ENCODE results near the gene DMWD.
A peak's percentile ranks its signal among the peaks of the same experiment; 100 is the strongest.

DNA sequence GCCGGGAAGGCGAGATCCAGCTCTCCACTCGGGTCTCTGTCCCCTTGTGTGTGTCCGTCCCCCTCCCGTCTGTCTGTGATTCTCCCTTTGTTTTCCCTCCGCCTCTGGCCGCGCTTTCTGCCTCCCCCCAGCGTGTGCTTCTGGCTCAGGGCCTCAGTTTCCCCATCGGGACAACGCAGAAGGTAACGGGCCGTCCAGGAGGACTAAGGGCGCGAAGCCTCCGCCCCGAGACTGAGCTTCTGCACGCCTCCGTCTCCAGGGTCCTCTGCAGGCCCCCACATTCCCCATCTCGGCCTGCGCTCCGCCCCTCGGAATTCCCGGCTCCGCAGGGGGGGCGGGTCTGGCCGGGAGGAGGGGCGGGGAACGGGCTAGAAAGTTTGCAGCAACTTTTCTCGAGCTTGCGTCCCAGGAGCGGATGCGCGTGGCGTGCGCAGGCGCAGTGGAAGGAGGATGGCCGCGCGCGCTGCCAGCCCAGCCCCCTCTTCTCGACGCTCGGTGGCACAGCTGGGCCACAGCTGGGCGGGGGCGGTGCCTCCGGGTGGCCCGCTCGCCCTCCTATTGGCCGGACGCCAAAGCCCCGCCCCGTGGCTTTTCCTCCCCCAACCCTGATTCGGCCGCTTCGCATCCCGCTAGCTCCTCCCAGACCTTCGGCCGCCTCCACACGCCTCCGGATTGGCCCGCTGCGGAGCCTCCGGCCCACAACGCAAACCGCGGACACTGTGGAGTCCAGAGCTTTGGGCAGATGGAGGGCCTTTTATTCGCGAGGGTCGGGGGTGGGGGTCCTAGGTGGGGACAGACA is 23.5 kb downstream of the DMWD start, which contains the start of gene SIX5:
- TF ChIP-seq, protein P1, sequence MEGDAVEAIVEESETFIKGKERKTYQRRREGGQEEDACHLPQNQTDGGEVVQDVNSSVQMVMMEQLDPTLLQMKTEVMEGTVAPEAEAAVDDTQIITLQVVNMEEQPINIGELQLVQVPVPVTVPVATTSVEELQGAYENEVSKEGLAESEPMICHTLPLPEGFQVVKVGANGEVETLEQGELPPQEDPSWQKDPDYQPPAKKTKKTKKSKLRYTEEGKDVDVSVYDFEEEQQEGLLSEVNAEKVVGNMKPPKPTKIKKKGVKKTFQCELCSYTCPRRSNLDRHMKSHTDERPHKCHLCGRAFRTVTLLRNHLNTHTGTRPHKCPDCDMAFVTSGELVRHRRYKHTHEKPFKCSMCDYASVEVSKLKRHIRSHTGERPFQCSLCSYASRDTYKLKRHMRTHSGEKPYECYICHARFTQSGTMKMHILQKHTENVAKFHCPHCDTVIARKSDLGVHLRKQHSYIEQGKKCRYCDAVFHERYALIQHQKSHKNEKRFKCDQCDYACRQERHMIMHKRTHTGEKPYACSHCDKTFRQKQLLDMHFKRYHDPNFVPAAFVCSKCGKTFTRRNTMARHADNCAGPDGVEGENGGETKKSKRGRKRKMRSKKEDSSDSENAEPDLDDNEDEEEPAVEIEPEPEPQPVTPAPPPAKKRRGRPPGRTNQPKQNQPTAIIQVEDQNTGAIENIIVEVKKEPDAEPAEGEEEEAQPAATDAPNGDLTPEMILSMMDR (IDR thresholded peaks at IDR 0.05), result peak in 1 of 4 experiments; percentile 45
- TF ChIP-seq POLR2A (IDR thresholded peaks at IDR 0.05), result peak; percentile 87 to 93

Measured in uterus (tissue), 2 donors.